HG02623 (cell line): ENCODE data around the gene PKDREJ.
"Not testable (repeated sequence)": the region's sequence is repeated elsewhere in the genome, so short reads cannot be mapped to it uniquely, and the experiment has no call there.

Experiments
- ATAC-seq: cut with Tn5 transposase; IDR thresholded peaks from one replicate; pipeline ENCODE4 v1.9.1; 2021; ENCODE audit warnings: moderate library complexity; ENCODE audit not compliant: unreplicated experiment

The PKDREJ gene

DNA sequence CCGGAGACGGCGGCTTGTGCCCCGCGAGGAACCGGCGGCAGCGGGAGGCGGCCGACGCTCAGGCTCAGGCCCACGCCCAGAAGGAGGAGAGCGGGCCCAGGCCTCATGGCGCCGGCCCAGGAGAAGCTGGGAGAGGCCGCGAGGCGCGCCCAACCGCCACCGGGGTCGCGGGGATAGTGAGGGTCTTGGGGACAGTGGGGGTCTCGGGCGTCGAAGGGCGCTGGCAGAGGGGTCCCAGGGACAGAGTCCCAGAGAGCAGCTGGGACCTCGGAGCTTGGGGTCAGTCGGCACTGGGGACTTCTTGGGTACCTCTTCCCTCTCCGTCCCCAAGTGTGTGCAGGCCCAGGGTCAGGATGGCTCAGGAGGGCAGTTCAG is at the start of gene PKDREJ:
PKDREJ (minus strand) TSS at position 128 of the 375 bp plus-strand sequence; CDS start at position 107, 21 bp downstream.
- ATAC-seq = no peak

DNA sequence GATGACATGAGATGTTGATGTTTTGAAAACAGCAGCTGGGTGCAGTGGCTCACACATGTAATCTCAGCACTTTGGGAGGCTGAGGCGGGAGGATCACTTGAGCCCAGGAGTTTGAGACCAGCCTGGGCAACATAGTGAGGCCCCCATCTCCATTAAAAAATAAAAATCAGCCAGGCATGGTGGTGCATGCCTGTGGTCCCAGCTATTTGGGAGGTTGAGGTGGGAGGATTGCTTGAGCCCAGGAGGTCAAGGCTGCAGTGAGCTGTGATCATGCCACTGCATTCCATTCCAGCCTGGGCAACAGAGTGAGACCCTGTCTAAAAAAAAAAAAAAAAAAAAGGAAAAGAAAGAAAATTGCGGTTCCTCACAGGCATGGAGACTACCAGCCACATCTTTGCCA is 49.7 kb upstream of the PKDREJ start:
- not testable (repeated sequence) for ATAC-seq

- ATAC-seq = no peak
Observed at GRCh38 chr22:46312056-46312455, 48.9 kb upstream of the PKDREJ start.

- no peak for ATAC-seq
Observed at GRCh38 chr22:46309526-46310085, 46.5 kb upstream of the PKDREJ start.

DNA sequence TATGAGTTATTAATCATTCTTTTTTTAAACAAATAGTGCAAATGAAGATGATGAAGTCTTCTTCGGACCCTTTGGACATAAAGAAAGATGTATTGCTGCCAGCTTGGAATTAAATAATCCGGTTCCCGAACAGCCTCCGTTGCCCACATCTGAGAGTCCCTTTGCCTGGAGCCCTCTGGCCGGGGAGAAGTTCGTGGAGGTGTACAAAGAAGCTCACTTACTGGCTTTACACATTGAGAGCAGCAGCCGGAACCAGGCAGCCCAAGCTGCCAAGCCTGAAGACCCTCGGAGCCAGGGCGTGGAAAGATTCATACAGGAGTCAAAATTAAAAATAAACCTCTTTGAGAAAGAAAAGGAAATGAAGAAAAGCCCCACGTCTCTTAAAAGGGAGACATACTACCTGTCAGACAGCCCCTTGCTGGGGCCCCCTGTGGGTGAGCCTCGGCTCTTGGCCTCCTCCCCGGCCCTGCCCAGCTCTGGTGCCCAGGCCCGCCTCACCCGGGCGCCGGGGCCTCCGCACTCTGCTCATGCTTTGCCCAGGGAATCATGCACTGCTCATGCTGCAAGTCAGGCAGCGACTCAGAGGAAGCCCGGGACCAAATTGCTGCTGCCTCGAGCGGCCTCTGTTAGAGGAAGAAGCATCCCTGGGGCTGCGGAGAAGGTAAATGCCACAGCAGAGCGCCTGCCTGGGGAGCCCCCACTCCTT is 45.3 kb upstream of the PKDREJ start:
- ATAC-seq = no peak

- no peak for ATAC-seq
Observed at GRCh38 chr22:46303347-46303965, 40.3 kb upstream of the PKDREJ start.

DNA sequence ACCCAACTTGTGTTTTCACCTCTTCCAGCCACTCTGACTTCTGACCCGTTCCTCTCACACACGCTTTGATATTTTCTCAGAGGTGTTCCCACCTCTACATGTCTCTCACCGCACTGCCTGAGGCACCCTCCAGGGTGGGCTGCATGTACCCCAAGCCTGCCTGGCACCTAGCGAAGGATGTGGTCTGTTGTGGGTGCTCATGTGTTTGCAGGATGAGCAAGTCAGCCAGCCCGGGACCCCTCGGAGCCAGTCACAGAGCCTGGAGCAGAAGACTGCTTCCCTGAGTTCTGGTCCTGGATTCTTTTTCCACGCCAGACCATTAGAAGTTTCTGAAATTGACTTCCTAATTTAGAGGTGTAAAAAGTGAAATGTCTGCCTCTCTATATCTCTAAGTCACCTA is 37.3 kb upstream of the PKDREJ start:
- ATAC-seq = no peak

- ATAC-seq = no peak
Observed at GRCh38 chr22:46299101-46299500, 36.0 kb upstream of the PKDREJ start.

DNA sequence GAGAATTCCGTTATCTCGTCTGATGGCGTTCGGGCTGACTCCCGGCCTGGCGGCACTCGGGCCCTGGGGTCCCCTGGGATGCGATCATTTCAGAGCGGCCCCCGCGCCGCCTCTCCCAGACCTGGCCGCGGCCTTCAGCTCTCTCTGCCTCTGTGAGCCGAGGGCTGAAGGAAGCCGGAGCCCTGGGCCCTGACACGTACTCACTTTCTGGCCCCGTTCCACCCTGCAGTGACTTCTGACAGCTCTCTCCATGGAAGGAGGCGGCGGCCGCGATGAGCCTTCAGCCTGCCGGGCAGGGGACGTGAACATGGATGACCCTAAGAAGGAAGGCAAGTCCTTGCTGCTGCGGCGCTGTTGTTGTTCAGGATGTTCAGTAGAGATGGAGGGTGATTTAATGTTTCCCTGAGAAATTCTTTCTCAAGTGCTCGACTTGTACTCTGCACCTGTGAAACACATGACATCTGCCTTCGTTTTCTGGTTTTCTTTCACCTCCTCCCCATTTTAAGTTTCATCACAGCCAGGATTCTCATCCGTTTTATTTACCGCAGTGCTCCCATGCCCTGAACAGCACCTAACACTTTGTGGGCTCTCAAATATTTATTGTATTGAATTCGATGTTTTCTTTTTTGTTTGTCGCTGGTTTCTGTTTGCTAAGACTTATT is 34.1 kb upstream of the PKDREJ start:
- no peak for ATAC-seq

DNA sequence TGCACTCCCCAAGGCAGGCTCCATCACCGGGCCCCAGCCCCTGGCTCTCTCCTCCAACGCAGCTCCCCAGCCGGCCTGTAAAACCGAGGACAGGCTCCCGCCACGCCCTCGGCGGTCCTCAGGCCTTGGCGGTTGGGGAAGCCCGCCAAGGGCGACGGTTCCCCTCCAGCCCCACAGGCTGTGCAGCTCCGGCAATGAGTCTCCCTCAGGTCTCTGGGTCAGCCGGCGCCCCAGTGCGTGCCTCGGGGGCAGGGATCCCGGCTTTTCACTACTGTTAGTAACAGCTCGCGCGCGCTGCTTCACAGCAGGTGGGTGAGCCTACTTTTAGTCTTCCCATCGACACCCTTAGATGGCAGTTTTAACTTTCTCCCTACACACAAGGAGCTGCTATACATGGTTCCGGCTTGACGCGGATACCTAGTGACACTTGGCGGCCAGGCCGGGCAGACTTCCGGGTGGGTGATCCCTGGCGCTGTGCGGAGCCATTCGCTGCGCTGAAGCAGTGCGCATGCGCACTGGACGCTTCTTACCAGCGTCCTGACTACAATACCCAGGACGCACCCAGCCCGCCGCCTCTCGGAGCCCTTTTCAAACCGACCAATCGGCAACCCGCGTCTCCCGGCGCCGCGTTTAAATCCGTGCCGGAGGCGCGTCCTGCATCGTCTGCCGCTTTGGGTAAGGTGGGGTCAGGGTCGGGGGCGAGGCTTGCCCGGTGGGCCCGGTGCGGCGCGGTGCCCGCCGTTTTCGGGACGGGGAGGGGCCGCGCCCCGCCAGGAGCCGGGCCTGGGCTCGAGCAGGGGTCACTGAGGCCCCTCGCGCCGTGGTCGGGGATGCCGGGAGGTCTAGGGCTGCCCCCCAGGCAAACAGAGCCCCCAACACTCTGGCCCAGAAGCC is 33.4 kb upstream of the PKDREJ start, which contains the start of gene GTSE1:
GTSE1 (plus strand) TSS at position 614 of the 894 bp plus-strand sequence. CDS start 531 bp downstream, outside the sequence.
- ATAC-seq = peak; percentile 89

DNA sequence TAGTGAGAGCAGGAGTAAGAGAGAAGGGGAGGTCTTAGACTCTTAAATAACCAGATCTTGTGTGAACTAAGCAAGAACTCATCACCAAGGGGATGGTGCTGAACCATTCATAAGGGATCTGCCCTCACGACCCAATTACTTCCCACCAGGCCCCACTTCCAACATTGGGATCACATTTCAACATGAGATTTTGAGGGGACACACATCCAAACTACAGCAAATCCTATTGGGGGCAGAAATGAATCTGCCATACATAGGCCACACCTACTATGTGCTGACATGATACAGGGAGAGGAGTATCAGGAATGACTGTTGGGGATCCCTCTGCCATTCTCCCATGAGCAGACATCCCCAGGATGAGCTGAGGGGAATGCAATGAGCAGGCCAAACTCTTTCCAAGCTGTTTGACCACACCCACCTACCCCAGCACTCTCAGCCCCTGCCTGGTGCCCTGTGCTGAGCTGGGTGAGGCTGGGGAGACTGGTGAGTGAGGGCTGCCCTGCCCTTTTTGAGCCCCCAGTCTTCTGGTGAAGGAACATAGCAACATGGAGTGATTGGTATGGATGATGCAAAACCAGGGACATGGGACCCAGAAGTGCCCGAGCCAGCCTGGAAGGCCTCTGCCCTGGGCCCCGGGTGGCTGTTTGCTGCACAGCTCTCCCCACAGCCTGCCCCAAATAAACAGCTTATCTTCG is 32.3 kb upstream of the PKDREJ start:
- ATAC-seq = no peak

DNA sequence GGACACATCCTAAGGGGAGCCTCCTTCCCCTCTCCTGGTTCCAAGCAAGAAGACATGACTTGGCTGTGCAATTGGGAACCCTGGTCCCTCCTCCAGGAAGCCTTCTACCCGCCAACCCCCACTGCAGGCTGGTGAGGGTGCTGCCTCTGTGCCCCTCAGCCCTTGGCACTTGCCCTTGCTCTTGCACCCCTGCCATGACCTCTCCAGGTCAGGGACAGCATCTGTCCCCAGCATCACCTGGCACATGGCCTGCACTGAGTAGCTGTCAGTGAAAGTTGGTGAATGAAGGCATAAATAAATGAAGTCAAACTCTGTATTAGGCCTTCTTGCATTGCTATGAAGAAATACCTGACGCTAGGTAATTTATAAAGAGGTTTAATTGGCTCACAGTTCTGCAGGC is 31.6 kb upstream of the PKDREJ start:
- no peak for ATAC-seq

DNA sequence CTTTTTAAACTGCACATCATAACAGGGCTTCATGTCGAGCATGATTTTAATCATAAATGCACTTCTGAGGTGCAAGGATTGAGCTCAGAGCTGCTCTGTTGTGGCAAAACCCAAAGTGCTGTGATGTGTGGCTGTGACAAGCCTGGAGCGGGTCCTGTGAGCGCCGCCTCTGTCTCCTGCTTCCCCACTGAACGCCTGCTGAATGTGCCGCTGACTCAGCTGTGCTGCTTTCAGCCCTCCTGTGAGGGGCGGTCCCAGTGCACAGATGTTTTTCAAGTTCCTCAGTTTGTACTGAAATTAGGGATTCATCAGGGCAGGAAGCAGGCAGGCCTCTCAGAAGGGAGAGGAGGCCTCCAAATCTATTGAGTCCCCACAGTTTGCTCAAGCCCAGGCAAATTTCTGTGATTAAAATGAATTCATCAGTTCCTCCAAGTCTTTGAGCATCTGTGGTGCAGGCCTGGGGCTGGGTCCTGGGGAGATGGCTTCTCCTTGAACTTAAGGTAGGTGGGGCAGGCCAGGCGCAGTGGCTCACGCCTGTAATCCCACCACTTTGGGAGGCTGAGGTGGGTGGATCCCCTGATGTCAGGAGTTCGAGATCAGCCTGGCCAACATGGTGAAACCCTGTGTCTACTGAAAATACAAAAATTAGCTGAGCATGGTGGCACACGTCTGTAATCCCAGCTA is 30.6 kb upstream of the PKDREJ start:
- no peak for ATAC-seq

DNA sequence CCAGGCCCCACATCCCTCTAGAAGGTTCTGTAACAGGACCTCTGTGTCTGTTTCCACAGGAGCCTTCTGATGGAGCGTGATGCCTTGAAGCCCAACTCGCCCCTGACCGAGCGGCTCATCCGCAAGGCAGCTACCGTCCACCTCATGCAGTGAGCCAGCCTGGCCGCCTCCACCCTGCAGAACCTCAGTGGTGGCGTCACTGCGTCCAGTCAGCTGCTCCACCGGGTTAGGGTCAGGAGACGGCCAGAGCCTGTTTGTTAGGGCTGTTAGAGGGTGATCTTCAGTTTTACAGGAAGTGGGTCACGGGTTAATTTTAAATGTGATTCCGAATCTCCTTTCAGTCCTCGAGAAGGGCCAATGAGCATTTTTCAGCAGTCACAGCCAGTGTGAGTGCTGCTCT is 29.6 kb upstream of the PKDREJ start:
- ATAC-seq = no peak

DNA sequence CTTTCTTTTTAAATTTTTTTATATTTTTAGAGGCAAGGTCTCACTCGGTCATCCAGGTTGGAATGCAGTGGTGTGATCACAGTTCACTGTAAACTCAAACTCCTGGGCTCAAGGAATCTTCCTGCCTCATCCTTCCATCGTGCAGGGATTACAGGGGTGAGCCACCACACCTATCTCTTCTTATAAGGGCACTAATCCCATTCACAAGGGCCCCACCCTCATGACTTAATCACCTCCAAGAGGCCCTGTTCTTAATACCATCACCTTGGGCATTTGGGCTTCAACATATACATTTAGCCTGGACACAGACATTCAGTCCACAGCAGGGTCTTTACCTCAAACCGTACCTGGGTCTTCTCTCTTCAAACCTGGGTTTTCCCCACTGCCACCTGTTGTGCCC is 29.0 kb upstream of the PKDREJ start:
- ATAC-seq = no peak

GRCh38 chr22:46290843-46291785 is 28.0 kb upstream of the PKDREJ start:
- no peak for ATAC-seq

DNA sequence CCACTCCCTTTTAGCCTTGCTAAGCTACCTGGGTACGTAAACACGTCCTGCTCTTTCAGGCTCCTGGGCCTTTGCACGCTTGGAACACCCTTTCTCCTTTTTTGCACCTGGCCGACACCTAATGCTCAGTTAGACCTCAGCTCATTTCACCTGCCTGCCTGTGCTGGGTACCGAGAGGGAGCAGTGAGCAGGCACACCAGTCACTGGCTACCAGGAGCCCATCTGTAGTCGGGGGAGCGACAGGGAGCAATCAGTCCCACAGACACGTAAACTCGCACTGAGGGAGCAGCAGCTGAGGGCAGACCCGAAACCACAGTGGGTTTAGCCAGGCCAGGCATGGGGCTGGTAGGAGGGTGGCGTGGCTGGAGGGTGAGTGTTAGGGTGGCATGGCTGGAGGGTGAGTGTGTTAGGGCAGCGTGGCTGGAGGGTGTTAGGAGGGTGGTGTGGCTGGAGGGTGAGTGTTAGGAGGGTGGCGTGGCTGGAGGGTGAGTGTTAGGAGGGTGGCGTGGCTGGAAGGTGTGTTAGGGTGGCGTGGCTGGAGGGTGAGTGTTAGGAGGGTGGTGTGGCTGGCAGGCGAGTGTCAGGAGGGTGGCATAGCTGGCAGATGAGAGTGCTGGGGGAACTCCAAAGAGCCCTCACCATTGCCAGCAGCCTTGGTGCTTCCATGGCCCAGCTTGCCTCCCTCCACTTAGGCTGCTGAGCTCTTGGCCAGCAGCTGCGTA is 27.1 kb upstream of the PKDREJ start:
- ATAC-seq = no peak
